Measurements from ENCODE around the gene SSC5D.

DNA sequence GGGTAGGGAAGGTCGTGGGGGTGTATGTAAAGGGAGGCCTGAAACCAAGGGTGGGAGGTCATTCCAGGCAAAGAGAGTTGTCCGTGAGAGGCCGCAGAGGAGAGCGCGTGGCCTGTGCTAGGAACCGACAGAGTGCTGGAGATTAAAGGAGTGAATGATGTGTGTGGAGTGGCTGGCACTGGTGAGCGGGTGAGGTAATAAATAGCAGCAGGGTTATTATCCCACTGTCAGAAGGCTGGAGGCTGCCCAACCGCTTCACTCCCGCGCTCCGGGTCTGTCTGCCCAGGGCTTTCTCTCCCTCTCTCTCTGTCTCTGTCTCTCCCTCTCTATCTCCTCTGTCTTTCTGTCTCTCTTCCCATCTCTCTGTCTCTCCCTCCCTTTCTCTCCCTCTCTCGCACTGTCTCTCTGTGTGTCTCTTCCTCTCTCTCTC lies 75.0 kb downstream of the SSC5D start:
- TF ChIP-seq, protein P1, sequence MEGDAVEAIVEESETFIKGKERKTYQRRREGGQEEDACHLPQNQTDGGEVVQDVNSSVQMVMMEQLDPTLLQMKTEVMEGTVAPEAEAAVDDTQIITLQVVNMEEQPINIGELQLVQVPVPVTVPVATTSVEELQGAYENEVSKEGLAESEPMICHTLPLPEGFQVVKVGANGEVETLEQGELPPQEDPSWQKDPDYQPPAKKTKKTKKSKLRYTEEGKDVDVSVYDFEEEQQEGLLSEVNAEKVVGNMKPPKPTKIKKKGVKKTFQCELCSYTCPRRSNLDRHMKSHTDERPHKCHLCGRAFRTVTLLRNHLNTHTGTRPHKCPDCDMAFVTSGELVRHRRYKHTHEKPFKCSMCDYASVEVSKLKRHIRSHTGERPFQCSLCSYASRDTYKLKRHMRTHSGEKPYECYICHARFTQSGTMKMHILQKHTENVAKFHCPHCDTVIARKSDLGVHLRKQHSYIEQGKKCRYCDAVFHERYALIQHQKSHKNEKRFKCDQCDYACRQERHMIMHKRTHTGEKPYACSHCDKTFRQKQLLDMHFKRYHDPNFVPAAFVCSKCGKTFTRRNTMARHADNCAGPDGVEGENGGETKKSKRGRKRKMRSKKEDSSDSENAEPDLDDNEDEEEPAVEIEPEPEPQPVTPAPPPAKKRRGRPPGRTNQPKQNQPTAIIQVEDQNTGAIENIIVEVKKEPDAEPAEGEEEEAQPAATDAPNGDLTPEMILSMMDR (IDR thresholded peaks at IDR 0.05) = no peak
- peak in 1 of 2 donors; percentile 26 for TF ChIP-seq POLR2A (IDR thresholded peaks at IDR 0.05)

All from Peyer's patch (tissue), 4 donors.